ENCODE measurements around the gene PCDHGA5.
A peak's percentile ranks its signal among the peaks of the same experiment; 100 is the strongest.
"Not testable (repeated sequence)": the region's sequence is repeated elsewhere in the genome, so short reads cannot be mapped to it uniquely, and the experiment has no call there.

The PCDHGA5 gene
- 0.07 to 0.24 reads per million in 2 donors for total RNA-seq

DNA sequence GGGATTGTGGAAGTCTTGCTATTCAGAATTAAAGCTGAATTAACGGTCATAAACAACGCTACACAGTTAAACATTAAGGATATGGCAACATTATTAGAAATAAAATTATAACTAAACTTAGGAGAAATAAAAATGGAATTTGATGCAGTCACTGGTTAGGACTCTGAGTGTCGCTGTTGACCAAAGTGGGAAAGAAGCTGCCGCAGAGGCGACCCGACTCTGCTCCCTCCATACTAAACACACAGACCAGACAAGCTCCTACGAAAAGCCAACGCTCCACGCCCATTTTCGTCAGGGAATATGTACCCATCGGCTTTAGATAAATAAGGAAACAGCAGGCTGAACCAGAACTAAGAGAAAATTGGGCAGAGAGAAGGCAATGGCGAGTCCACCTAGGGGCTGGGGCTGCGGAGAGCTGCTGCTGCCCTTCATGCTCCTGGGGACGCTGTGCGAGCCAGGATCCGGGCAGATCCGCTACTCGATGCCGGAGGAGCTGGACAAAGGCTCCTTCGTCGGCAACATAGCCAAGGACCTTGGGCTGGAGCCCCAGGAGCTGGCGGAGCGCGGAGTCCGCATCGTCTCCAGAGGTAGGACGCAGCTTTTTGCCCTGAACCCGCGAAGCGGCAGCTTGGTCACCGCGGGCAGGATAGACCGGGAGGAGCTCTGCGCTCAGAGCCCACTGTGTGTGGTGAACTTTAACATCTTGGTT is at the start of gene PCDHGA5:
TSS of gene PCDHGA5 (plus strand) at position 211 of the 709 bp plus-strand sequence. CDS start at position 380, 169 bp downstream.
- no peak for DNase-seq

DNA sequence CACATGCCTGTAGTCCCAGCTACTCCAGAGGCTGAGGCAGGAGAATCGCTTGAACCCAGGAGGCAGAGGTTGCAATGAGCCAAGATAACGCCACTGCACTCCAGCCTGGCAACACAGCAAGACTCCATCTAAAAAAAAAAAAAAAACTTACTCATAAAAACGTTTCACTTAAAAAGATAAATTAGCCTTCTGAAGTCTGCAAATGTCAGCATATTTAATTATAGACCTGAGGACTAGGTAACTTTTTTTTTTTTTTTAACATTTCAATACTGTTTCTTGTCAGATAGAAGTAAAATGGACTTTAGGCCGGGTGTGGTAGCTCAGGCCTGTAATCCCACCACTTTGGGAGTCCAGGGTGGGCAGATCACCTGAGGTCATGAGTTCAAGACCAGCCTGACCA is 47.0 kb upstream of the PCDHGA5 start:
- DNase-seq: not testable (repeated sequence)

DNA sequence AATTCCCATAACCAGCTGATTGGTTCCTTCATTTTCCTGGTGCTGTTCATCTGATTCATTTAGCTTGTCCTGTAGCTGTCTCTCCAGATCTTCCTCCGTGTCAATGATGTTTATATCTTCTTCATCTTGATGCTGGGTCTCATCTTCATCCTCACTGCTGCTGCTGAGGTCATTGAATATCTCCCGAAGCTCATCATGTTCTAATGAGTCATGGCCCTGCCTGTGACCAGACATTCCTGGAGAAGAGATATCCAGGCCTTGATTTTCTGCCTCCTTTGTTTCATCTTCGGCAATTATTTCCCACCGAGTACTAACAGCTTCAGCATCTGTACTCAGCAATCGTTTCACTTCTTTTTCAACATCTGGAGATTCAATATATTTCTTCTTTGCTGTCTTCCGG is 44.8 kb upstream of the PCDHGA5 start:
- no peak for DNase-seq

DNA sequence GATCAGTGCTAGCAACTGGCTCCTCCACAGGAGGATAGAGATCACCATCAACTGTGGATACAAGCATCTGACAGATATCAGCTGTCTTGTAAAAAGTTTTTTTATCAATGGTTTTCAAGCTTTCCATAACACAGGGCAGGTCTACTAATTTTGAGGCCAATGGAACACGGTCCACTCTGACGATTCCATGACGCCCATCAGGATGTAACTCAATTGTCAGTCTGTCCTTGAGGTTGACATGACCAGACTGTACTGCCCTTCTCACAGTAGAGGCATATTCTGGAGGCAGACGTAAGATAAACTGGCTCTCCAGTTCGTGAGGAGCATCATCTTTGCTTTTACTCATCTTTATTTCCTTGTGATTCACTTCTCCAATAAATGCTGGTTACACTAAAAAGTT is 44.3 kb upstream of the PCDHGA5 start:
- no peak for DNase-seq

DNA sequence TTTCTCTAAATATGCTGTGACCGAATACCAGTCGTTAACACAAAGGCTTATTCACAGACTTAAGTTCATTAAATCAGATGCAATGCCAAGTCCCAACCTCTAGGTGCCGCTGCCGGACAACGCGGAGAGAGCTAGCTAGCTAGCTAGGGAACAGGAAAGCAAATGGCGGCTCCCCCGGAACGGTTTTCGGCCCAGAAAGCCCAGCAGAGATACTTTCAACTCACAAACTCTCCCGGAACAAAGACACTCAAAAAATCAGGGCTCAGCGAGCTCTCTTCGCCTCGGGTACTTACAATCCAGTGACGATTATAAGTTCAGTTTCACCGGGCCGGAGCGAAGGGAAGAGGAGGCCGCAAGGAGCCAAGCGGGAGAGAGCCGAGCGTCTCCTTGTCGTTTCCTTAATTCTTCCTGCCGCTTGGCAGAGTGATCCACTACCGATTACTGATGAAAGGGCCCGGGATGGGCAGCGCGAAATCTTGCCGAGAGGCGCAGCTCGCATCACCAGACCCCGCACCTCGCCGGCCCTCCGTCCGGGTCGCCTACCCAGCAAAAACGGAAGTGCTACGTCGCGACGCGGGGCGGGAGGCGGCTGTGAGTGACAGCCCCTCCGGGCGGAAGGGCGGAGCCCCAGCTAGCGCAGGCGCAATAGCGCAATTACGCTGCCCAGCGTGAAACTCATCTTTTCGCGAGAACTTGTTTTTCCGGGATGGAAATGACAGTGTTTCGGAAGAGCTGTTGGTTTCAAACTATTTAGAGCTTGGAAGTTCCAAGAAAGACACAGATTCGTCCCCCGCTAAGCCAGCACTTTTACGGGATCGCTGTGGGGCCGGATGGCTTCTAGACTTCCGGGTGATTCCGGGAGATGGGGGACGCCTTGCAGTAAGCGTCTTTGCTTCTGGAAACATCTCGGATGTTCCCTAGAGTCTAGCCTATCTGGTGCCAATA is 43.5 kb upstream of the PCDHGA5 start, which contains the start of gene TAF7:
TSS of gene TAF7 (minus strand) at position 560 of the 945 bp plus-strand sequence. CDS start 740 bp downstream, outside the sequence.
- DNase-seq: peak; percentile 87

DNA sequence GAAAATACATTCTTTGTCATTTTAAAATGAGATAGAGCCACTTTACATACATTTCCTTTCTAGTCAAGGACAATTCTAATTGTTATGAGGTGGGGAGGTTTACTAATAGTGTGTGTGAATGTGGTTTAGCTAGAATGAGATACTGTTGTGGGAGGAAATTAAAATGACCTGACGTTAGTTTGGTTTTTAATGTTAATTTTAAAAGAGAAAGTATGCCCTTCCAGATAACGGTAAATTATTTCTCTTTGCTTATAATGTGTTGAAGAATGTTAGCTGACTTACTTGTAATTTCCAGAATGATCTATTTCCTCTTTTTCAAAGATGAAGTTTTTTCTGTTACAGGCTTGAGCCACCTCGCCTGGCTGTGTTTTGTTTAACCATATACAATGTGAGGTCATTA is 41.7 kb upstream of the PCDHGA5 start:
- DNase-seq: no peak

DNA sequence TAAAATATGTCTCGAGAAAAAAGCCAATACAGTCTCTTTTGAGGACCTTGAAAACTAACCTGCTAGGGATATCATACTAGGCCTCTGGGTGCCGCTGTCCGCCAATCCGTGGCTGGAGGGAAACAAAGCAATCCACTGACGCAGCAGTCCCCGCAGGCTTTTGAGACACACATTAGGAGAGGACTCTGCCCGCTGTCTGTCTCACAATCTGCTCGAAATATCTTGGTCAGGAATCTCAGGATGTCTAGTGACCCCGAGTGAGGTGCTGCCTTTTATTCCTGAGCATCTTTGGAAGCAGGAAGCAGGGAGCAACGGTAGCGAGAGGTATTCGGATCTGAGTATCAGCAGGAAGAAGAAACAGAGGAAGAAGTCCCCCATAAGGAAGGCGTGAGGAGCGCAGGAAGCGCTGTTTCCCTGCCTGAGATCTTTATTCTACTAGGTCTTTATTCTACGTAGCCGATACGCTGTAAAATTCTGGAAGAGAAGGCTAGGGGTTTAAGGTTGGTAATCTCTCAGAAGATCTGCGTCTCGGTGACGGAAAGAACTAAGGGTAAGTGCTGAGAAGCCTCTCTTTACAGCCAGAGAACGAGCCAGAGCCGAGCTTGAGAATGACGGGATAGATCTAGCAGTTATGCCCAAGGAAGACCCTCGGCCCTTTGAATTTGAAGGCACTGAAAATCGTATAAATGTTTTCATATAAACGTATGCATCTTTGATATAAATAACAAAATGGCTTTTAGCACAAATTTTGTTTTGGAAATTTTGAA is 37.7 kb upstream of the PCDHGA5 start:
- peak; percentile 53 for DNase-seq

DNA sequence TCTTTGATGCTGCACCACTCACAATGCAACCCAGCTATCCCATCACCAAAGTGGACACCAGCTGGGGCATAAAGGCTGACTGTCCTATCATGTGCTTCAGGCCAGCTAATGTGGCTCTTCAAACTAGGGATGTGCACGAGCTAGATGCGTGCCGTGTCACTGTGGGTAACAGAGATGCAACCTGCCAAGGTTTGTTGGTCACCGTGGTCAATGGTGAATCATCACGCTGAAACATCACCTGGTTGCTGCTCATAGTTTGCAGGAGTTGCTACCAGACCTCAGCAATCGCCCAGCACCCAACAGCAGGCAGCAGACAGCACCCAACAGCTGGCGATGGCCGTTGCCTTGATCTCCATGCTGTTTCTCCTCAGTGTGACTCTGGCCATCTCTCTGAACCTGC is 35.7 kb upstream of the PCDHGA5 start:
- DNase-seq: no peak

DNA sequence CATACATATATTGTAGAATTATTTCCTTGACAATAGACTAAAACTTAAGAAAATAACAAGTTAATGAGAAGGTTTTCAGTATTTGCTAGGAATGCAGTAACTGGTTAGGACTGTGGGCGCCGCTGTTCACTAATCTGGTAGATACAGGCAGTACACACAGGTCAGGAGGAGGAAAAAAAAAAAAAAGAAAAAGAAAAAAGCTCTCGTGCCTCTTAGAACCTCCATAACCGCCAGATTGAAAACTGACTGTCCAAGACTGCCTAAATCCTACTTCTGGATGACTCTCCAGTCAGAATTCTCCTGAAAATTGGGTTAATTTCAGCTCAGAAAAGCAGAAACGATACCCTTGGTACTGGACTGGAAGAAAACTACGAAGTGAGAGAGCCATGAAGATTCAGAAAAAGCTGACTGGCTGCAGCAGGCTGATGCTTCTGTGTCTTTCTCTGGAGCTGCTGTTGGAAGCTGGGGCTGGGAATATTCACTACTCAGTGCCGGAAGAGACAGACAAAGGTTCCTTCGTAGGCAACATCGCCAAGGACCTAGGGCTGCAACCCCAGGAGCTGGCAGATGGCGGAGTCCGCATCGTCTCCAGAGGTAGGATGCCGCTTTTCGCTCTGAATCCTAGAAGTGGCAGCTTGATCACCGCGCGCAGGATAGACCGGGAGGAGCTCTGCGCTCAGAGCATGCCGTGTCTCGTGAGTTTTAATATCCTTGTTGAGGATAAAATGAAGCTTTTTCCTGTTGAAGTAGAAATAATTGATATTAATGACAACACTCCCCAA is 33.5 kb upstream of the PCDHGA5 start, which contains the start of gene PCDHGA1:
TSS of gene PCDHGA1 (plus strand) at position 216 of the 782 bp plus-strand sequence.
- no peak for DNase-seq

DNA sequence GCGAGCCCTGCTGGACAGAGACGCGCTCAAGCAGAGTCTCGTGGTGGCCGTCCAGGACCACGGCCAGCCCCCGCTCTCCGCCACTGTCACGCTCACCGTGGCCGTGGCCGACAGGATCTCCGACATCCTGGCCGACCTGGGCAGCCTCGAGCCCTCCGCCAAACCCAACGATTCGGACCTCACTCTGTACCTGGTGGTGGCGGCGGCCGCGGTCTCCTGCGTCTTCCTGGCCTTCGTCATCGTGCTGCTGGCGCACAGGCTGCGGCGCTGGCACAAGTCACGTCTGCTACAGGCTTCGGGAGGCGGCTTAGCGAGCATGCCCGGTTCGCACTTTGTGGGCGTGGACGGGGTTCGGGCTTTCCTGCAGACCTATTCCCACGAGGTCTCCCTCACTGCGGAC is 31.4 kb upstream of the PCDHGA5 start:
- DNase-seq: not testable (repeated sequence)

DNA sequence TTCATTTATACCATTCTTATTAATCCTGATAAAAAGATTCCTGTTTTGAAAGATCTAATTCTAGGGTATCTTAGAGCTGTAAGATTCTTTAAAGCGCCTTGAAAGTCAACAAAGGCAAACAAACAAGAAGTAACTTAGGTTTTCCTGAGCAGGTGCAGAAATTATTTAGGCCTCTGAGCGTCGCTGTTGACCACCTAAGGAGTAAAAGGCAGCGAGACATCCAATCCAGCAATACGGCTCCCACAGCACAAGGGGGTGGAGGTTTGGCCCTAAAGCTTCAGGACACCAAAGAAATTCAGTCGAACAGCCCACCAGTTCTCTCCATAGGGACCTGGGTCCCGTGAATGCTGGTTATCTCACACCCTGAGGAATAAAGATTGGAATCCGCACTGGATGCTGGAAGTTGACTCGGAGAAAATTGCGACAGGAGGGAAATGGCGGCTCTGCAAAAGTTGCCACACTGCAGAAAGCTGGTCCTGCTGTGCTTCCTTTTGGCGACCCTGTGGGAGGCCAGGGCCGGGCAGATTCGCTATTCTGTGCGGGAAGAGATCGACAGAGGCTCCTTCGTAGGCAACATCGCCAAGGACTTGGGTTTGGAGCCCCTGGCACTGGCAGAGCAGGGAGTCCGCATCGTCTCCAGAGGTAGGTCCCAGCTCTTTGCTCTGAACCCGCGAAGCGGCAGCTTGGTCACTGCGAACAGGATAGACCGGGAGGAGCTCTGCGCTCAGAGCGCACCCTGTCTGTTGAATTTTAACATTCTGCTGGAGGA is 25.2 kb upstream of the PCDHGA5 start, which contains the start of gene PCDHGA2:
TSS of gene PCDHGA2 (plus strand) at position 223 of the 769 bp plus-strand sequence.
- DNase-seq: no peak

DNA sequence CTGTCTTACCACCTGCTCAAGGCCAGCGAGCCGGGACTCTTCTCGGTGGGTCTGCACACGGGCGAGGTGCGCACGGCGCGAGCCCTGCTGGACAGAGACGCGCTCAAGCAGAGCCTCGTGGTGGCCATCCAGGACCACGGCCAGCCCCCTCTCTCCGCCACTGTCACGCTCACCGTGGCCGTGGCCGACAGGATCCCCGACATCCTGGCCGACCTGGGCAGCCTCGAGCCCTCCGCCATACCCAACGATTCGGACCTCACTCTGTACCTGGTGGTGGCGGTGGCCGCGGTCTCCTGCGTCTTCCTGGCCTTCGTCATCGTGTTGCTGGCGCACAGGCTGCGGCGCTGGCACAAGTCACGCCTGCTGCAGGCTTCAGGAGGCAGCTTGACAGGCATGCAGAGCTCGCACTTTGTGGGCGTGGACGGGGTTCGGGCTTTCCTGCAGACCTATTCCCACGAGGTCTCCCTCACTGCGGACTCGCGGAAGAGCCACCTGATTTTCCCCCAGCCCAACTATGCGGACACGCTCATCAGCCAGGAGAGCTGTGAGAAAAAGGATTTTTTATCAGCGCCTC is 23.1 kb upstream of the PCDHGA5 start:
- not testable (repeated sequence) for DNase-seq

DNA sequence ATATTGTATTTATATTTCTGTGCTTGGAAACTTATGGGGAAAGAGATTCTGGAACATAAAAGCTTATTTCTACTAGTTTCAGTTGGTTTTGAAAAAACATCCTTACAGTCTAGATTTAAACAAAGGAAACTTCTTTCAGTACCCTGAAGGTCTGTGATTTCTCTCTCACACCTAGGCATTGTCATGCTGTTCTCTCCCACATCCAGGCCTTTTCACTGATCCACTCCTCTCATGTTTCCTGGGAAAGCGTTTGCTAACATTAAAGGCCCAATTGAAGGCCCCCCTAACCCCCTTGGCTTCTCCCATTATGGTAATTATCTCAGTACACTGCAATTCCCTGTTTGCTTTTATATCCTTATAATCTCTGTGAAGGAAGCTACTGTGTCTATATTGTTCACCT is 21.2 kb upstream of the PCDHGA5 start:
- DNase-seq: no peak

DNA sequence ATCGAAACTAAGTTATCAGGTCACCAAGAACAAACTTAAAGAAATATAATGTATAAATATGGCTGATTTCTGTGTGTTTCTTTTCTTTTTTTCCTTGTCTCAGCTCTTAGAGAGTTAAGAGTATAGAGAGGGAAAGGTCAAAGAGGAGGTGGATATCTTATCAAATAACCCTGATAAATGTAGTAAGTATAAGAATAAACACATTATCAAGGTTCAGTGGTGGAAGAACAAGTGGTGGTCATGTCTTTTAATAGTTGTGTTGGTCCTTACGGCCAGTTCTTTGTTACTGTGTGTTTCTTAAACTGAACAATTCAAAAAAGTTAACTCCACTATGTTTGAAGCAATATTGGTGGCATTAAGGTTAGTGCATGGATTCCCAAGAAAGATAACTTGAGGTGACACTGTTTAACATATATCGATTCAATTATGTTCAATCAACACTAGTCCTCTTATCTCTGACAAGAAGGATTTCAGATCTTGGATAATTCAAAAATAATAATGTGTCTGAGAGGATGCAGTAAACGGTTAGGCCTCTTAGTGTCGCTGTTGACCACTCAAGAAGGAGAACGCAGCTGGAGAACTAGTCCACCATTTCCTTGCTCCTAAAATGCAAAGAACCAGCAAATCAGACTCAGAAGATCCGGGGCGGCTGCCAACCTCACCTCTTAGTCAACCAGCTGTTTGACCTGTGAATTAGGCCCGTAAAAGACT is 20.6 kb upstream of the PCDHGA5 start, which contains the start of gene PCDHGA3:
TSS of gene PCDHGA3 (plus strand) at position 588 of the 711 bp plus-strand sequence. CDS start 205 bp downstream, outside the sequence.
- DNase-seq: no peak

DNA sequence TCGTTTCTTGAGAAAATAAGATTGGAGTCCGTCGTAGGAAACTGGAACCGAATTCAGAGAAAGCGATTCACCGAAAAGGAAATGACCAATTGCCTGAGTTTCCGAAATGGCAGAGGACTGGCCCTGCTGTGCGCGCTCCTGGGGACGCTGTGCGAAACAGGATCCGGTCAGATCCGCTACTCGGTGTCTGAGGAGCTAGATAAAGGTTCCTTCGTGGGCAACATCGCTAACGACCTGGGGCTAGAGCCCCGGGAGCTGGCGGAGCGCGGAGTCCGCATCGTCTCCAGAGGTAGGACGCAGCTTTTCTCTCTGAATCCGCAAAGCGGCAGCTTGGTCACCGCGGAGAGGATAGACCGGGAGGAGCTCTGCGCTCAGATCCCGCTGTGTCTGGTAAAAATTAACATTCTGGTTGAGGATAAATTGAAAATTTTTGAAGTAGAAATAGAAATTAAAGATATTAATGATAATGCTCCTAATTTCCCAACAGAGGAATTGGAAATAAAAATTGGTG is 20.0 kb upstream of the PCDHGA5 start:
- DNase-seq: no peak

DNA sequence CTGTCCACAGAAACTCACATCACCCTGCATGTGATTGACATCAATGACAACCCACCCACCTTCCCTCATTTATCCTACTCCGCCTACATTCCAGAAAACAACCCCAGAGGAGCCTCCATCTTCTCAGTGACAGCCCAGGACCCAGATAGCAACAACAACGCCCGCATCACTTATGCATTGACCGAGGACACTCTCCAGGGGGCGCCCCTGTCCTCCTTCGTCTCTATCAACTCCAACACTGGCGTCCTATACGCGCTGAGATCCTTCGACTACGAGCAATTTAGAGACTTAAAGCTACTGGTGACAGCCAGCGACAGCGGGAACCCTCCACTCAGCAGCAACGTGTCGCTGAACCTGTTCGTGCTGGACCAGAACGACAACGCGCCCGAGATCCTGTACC is 18.6 kb upstream of the PCDHGA5 start:
- DNase-seq: no peak

DNA sequence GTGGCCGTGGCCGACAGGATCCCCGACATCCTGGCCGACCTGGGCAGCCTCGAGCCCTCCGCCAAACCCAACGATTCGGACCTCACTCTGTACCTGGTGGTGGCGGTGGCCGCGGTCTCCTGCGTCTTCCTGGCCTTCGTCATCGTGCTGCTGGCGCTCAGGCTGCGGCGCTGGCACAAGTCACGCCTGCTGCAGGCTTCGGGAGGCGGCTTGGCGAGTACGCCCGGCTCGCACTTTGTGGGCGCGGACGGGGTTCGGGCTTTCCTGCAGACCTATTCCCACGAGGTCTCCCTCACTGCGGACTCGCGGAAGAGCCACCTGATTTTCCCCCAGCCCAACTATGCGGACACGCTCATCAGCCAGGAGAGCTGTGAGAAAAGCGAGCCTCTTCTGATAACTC is 17.9 kb upstream of the PCDHGA5 start:
- not testable (repeated sequence) for DNase-seq

DNA sequence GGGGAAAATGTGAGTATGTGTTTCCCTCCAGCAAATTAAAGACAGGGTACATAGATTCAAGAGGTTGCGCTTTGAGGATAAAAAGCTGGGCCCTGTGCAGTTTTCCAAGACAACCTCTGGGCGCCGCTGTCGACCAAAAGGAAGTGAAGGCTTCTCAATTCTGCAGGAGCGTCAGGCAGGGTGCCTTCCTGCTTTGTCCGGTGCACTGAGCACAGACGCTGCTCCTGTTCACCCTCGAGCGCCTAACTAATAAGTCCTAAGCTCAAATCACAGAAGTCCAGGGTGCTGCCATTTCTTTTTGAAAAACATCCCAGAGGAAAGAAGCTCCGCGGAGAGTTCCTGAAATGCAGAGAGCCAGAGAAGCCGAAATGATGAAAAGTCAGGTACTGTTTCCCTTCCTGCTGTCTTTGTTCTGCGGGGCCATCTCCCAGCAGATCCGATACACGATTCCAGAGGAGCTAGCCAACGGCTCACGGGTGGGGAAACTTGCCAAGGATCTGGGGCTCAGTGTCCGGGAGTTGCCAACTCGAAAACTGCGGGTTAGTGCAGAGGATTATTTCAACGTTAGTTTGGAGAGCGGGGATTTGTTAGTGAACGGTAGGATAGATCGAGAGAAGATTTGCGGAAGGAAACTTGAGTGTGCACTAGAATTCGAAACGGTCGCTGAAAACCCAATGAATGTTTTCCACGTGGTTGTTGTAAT is 13.9 kb upstream of the PCDHGA5 start, which contains the start of gene PCDHGB1:
TSS of gene PCDHGB1 (plus strand) at position 183 of the 703 bp plus-strand sequence. CDS start at position 345, 162 bp downstream.
- peak; percentile 22 for DNase-seq

DNA sequence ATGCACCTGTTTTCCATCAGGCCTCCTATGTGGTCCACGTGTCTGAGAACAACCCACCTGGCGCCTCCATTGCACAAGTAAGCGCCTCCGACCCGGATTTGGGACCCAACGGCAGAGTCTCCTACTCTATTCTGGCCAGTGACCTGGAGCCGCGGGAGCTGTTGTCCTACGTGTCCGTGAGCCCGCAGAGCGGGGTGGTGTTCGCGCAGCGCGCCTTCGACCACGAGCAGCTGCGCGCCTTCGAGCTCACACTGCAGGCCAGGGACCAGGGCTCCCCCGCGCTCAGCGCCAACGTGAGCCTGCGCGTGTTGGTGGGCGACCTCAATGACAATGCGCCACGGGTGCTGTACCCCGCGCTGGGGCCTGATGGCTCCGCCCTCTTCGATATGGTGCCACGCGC is 12.4 kb upstream of the PCDHGA5 start:
- no peak for DNase-seq
